GM18951 (cell line): Measurements from ENCODE around the gene CCDC17.

Source experiments
- POLR2A ChIP-seq: IDR thresholded peaks from 4 replicates; pipeline ENCODE4 v1.6.1; 2011; ENCODE audit warnings: mild to moderate bottlenecking; ENCODE audit not compliant: insufficient read length, insufficient read depth; ENCODE audit errors: extremely low read depth
- in situ Hi-C: fragments of 300-500 bp; cut with MboI; formaldehyde crosslinking; loops from one replicate; pipeline ENCODE4 v1.12.0; 2022; ENCODE audit warnings: low sequenced_read_pairs, mixed read lengths, inconsistent platforms; ENCODE audit not compliant: unreplicated experiment

The CCDC17 gene

GRCh38 chr1:45644661-45645060 lies 20.8 kb upstream of the CCDC17 start:
- no peak for TF ChIP-seq POLR2A
- in situ Hi-C loops: no loop called here

DNA sequence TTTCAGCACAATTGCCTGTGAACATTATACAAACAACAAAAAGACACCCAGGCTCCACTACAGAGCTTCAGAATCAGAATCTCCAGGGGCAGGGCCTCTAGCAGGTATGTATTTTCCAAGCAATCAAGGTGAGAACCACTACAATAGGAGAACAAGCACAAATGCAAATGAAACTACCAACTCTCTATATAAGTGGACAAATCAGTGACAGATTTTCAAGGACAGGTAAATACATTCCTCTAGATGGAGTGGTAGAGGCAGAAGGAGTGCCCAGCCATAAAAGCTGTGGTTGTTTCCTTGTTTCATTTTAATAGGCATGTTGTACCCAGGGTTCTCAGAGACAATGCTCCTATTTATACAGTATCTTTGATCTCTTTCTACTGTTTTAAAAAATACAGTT lies 20.1 kb upstream of the CCDC17 start:
- no peak for TF ChIP-seq POLR2A
- in situ Hi-C loops: no loop called here

- in situ Hi-C loops: no loop called here
- no peak for TF ChIP-seq POLR2A
Measured at GRCh38 chr1:45643321-45643720, 19.5 kb upstream of the CCDC17 start.

GRCh38 chr1:45640293-45640692 lies 16.4 kb upstream of the CCDC17 start:
- in situ Hi-C loops: no loop called here
- TF ChIP-seq POLR2A: no peak

DNA sequence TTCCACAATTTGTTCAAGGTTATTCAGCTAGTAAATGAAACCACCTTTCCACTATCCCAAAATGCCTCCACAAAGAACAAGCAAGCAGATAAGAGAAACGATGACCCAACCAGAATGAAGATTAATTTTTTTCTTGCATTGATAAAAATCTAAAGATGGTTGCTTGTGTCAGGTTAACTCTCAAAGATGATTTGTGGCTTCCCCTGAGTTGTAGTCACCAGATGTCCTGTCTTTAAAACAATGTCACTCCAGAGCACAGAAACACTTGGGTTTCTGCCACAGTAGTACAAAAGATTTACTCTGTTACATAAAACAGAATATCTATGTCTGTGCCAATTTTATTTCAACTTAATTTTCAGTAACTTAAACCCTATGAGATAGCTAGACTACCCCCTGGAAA lies 11.4 kb upstream of the CCDC17 start:
- in situ Hi-C loops: no loop called here
- TF ChIP-seq POLR2A: no peak

DNA sequence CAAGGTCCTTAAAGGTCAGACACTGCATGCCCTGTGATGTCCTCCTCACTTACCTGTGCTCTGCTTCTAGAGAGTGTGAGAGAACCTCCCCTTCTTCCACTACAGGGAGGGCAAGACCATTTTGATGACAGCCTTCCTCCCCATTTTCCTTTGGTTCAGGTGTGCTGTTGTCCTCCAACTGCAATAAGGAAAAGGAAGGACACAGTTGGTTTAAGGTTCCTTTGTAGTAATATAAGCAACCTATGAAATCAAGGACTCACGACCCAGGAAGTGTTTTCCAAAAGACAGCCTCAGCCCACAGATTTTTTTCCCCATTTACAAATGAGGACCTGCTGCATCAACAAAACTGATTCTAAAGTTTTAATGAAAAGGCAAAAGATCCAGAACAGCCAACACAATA lies 6.6 kb upstream of the CCDC17 start:
- in situ Hi-C loops: no loop called here
- TF ChIP-seq POLR2A: no peak

- in situ Hi-C loops: no loop called here
- TF ChIP-seq POLR2A: no peak
Measured at GRCh38 chr1:45629035-45629434, 5.2 kb upstream of the CCDC17 start.

- no peak for TF ChIP-seq POLR2A
- in situ Hi-C loops: no loop called here
Measured at GRCh38 chr1:45622524-45623394, 1.1 kb downstream of the CCDC17 start.

- TF ChIP-seq POLR2A: no peak
- in situ Hi-C loops: no loop called here
Measured at GRCh38 chr1:45621895-45622523, 1.8 kb downstream of the CCDC17 start.

- no peak for TF ChIP-seq POLR2A
- in situ Hi-C loops: no loop called here
Measured at GRCh38 chr1:45621501-45621836, 2.4 kb downstream of the CCDC17 start.

DNA sequence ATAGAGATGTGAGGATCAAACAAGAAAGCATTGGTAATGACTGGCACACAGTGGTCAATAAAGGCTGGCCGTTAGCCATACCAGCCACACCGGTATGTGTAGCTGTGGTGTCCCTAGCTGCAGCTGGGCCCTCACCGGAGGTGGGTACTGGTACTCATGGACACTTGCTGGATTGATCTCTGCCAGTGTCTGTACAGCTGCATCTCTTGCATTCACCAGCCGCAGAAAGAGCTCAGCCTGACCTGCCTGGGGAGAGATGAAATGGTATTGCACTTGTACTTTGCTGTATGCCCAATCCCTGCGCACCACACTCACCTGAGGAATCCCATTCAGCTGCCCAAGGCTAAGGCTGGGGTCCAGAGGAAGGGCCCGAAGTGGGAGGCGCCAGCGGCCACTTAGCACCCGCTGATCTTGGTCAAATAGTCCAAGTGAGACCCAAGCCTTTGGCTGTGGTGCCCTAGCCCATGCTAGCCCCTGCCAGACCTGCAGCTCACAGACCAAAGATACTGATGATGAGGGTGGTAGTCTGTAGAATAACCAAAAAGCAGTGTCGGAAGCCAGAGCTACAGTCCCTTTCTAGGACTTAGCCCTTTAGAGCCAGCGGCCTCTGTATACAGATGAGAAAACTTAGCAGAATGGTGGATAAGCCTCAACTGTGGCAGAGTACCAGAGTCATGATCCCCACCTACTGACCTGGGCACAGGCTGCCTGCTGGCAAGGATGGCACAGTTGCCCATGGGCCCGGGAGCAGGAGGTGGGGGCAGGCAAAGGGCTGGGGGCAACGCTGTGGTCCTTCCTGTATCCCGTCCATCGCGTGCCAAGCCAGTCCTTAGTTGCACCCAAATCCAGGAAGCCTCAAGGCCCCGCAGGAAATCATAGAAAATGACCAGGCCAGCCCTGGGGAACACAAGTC lies 3.0 kb downstream of the CCDC17 start:
- peak; percentile 1 for TF ChIP-seq POLR2A
- in situ Hi-C loops: no loop called here

- no peak for TF ChIP-seq POLR2A
- in situ Hi-C loops: no loop called here
Measured at GRCh38 chr1:45619149-45619921, 4.5 kb downstream of the CCDC17 start.

GRCh38 chr1:45617618-45618017 lies 6.2 kb downstream of the CCDC17 start:
- TF ChIP-seq POLR2A: no peak
- in situ Hi-C loops: no loop called here

- no peak for TF ChIP-seq POLR2A
- in situ Hi-C loops: no loop called here
Measured at GRCh38 chr1:45615885-45616284, 8.0 kb downstream of the CCDC17 start.
